Smooth muscle cell (in vitro differentiated cells): ENCODE results near the gene LCTL. TPM values are rescaled to one million over a fixed set of nuclear protein-coding genes. Genes with fewer than 3 reads are reported as not detected.

Experiments used
- DNase-seq: peaks from one replicate; lab custom pipeline; 2025; ENCODE audit not compliant: unreplicated experiment; lab: John Stamatoyannopoulos, UW
- H2AFZ ChIP-seq: fragments of 200-600 bp; sonication (generic); 2 replicates; pipeline ENCODE4 v1.6.0; 2016; ENCODE audit warnings: antibody characterized with exemption, low read depth, mild to moderate bottlenecking
- H3F3A ChIP-seq: fragments of 200-600 bp; sonication (generic); 2 replicates; pipeline ENCODE4 v1.6.0; 2017; ENCODE audit warnings: antibody characterized with exemption, low read depth
- H3K27ac ChIP-seq: fragments of 200-600 bp; sonication (generic); 2 replicates; pipeline ENCODE4 v1.5.1; 2016; ENCODE audit warnings: low read depth, mild to moderate bottlenecking
- H3K27me3 ChIP-seq: fragments of 200-600 bp; sonication (generic); 2 replicates; pipeline ENCODE4 v1.6.1; 2016; ENCODE audit warnings: low read depth, mild to moderate bottlenecking
- H3K36me3 ChIP-seq: fragments of 200-600 bp; sonication (generic); 2 replicates; pipeline ENCODE4 v1.5.1; 2016; ENCODE audit warnings: low read depth
- H3K4me1 ChIP-seq: fragments of 200-600 bp; sonication (generic); 2 replicates; pipeline ENCODE4 v1.5.1; 2016; ENCODE audit warnings: low read depth
- H3K4me2 ChIP-seq: fragments of 200-600 bp; sonication (generic); 2 replicates; pipeline ENCODE4 v1.6.0; 2016; ENCODE audit warnings: mild to moderate bottlenecking
- H3K4me3 ChIP-seq: fragments of 200-600 bp; sonication (generic); 2 replicates; pipeline ENCODE4 v1.5.1; 2016; ENCODE audit warnings: mild to moderate bottlenecking
- H3K79me2 ChIP-seq: fragments of 200-600 bp; sonication (generic); 2 replicates; pipeline ENCODE4 v1.6.0; 2016; ENCODE audit warnings: low read depth, mild to moderate bottlenecking
- H3K9ac ChIP-seq: fragments of 200-600 bp; sonication (generic); 2 replicates; pipeline ENCODE4 v1.6.0; 2016; ENCODE audit warnings: low read depth
- H3K9me3 ChIP-seq: fragments of 200-600 bp; sonication (generic); replicated peaks from 2 replicates; pipeline ENCODE4 v1.5.1; 2016; ENCODE audit warnings: low read depth
- H4K20me1 ChIP-seq: fragments of 200-600 bp; sonication (generic); 2 replicates; pipeline ENCODE4 v1.6.0; 2016; ENCODE audit warnings: low read depth
- CTCF ChIP-seq: fragments of 200-600 bp; sonication (generic); IDR thresholded peaks from 2 replicates; pipeline ENCODE4 v1.5.1; 2017; ENCODE audit warnings: borderline replicate concordance, mild to moderate bottlenecking, antibody characterized with exemption; ENCODE audit not compliant: insufficient read depth, poor library complexity, severe bottlenecking
- WGBS: methylation state at CpG from one replicate; pipeline ENCODE4 v1.1.7; 2016; ENCODE audit warnings: low lambda C conversion rate; 5-methylcytosine and 5-hydroxymethylcytosine counted together
- polyA plus RNA-seq: library from polyadenylated mRNA; unstranded; fragments of >200 nt; fragmentation: Nextera tagmentation; extraction: Ambion mirVana; gene quantifications from 2 replicates; pipeline ENCODE4 v1.2.1, GENCODE V29; 2016
- total RNA-seq: library from RNA; depleted of rRNA; stranded (reverse); fragments of >200 nt; gene quantifications from 2 replicates; pipeline ENCODE4 v1.2.3, GENCODE V29; 2014

LCTL gene
- total and polyA plus RNA-seq, 2 experiments from 2014 or later = 4.3 to 6.4 TPM

GRCh38 chr15:66567897-66568296, 2.1 kb upstream of the LCTL start:
- no peak overlapping the region for H3K27ac ChIP-seq
- H3K9me3 ChIP-seq = no peaks in the 10 kb centered on the region
- H3F3A ChIP-seq = no peaks in the 10 kb centered on the region
- no peak overlapping the region for H2AFZ ChIP-seq
- no peak for TF ChIP-seq CTCF
- H3K79me2 ChIP-seq = no peaks in the 10 kb centered on the region
- WGBS = 90% methylated on average over 7 of the region's 7 CpGs
- no peaks in the 10 kb centered on the region for H4K20me1 ChIP-seq
- no peak overlapping the region for H3K4me2 ChIP-seq
- H3K4me3 ChIP-seq = no peak overlapping the region
- DNase-seq = no peak
- no peaks in the 10 kb centered on the region for H3K27me3 ChIP-seq
- H3K9ac ChIP-seq = no peak overlapping the region
- H3K4me1 ChIP-seq = peaks cover 22% of the 10 kb centered on the region
- no peaks in the 10 kb centered on the region for H3K36me3 ChIP-seq

GRCh38 chr15:66566963-66567531, 1.2 kb upstream of the LCTL start:
- Histone ChIP-seq H3K27ac (no peak overlapping the region), H3K4me2 (peak overlapping the region; percentile 66), H3K27me3 (no peaks in the 10 kb centered on the region), H3K9ac (no peak overlapping the region), H4K20me1 (no peaks in the 10 kb centered on the region), H3F3A (no peaks in the 10 kb centered on the region), H3K79me2 (no peaks in the 10 kb centered on the region), H2AFZ (peak overlapping the region; percentile 81), H3K9me3 (no peaks in the 10 kb centered on the region), H3K4me1 (peaks cover 22% of the 10 kb centered on the region), H3K36me3 (no peaks in the 10 kb centered on the region), H3K4me3 (no peak overlapping the region)
- TF ChIP-seq CTCF = peak; percentile 80
- peak; percentile 16 for DNase-seq
- 42% methylated on average over 14 of the region's 15 CpGs for WGBS

- WGBS = 88% methylated on average over 9 of the region's 9 CpGs
- H3K9ac ChIP-seq = no peak overlapping the region
- H3K79me2 ChIP-seq = no peaks in the 10 kb centered on the region
- H2AFZ ChIP-seq = peak overlapping the region; percentile 53
- peaks cover 22% of the 10 kb centered on the region for H3K4me1 ChIP-seq
- no peaks in the 10 kb centered on the region for H3K27me3 ChIP-seq
- H4K20me1 ChIP-seq = no peaks in the 10 kb centered on the region
- H3K36me3 ChIP-seq = no peaks in the 10 kb centered on the region
- H3K27ac ChIP-seq = no peak overlapping the region
- no peak for DNase-seq
- TF ChIP-seq CTCF = no peak
- no peak overlapping the region for H3K4me3 ChIP-seq
- no peaks in the 10 kb centered on the region for H3K9me3 ChIP-seq
- no peaks in the 10 kb centered on the region for H3F3A ChIP-seq
- H3K4me2 ChIP-seq = peak overlapping the region; percentile 80
Observed at GRCh38 chr15:66565141-66565641, 607 bp downstream of the LCTL start.
